Mesenchymal stem cell (in vitro differentiated cells and primary cell): ENCODE data around the gene FBXO21.

Source experiments
- DNase-seq: peaks from one replicate; pipeline ENCODE4 v3.0.0-alpha.2; 2013
- H2AFZ ChIP-seq: one replicate; pipeline ENCODE4 v1.6.1; 2013; ENCODE audit warnings: low read depth, mild to moderate bottlenecking, control low read depth, inconsistent platforms, low read length, moderate library complexity
- H2AK5ac ChIP-seq: 2 replicates; pipeline ENCODE4 v1.6.1; 2013; ENCODE audit warnings: low read length, moderate library complexity, mild to moderate bottlenecking, inconsistent platforms; ENCODE audit not compliant: severe bottlenecking
- H2BK120ac ChIP-seq: one replicate; pipeline ENCODE4 v1.6.1; 2013; ENCODE audit warnings: low read depth, mild to moderate bottlenecking, inconsistent platforms, low read length, moderate library complexity
- H2BK12ac ChIP-seq, 2 experiments: one replicate each; pipeline ENCODE4 v1.6.1; 2013; ENCODE audit warnings: inconsistent platforms in 2 of 2, low read length in 2 of 2, mild to moderate bottlenecking in 2 of 2, moderate library complexity in 2 of 2, control low read depth in 1 of 2
- H2BK15ac ChIP-seq: one replicate; pipeline ENCODE4 v1.6.1; 2013; ENCODE audit warnings: mild to moderate bottlenecking, low read depth, inconsistent platforms; ENCODE audit not compliant: poor library complexity, severe bottlenecking
- H2BK5ac ChIP-seq: 2 replicates; pipeline ENCODE4 v1.6.1; 2013; ENCODE audit warnings: low read depth, mild to moderate bottlenecking, low read length, control low read depth, inconsistent platforms; ENCODE audit not compliant: poor library complexity, severe bottlenecking
- H3K14ac ChIP-seq, 2 experiments: one replicate each; pipeline ENCODE4 v1.6.1; 2013; ENCODE audit warnings: inconsistent platforms in 2 of 2, low read length in 2 of 2, control low read depth in 1 of 2, mild to moderate bottlenecking in 1 of 2, moderate library complexity in 1 of 2
- H3K18ac ChIP-seq, 2 experiments: one replicate each; pipeline ENCODE4 v1.6.1; 2013; ENCODE audit warnings: inconsistent platforms in 2 of 2, low read length in 2 of 2, control low read depth in 1 of 2, low read depth in 1 of 2, mild to moderate bottlenecking in 1 of 2
- H3K23ac ChIP-seq, 2 experiments: one replicate each; pipeline ENCODE4 v1.6.1; 2013; ENCODE audit warnings: inconsistent platforms in 2 of 2, low read length in 2 of 2, mild to moderate bottlenecking in 2 of 2, moderate library complexity in 2 of 2, control low read depth in 1 of 2
- H3K27ac ChIP-seq: 2 replicates; pipeline ENCODE4 v1.5.1; 2013; ENCODE audit warnings: mild to moderate bottlenecking, moderate library complexity, low read length, control low read depth, inconsistent platforms; ENCODE audit not compliant: poor library complexity, severe bottlenecking
- H3K27me3 ChIP-seq, 2 experiments: 2 replicates each; pipeline versions ENCODE4 v1.6.1 to v1.7.0; 2013; ENCODE audit warnings: low read length in 2 of 2, mild to moderate bottlenecking in 2 of 2, moderate library complexity in 2 of 2, control low read depth in 1 of 2, inconsistent platforms in 1 of 2; ENCODE audit not compliant: control insufficient read depth in 1 of 2, insufficient read depth in 1 of 2
- H3K36me3 ChIP-seq, 2 experiments: 2 replicates each; pipeline versions ENCODE4 v1.6.1 to v1.7.0; 2013; ENCODE audit warnings: low read length in 2 of 2, control low read depth in 1 of 2, inconsistent platforms in 1 of 2, low read depth in 1 of 2, mild to moderate bottlenecking in 1 of 2; ENCODE audit not compliant: insufficient read depth in 2 of 2, control insufficient read depth in 1 of 2
- H3K4ac ChIP-seq, 2 experiments: one replicate each; pipeline ENCODE4 v1.6.1; 2013; ENCODE audit warnings: inconsistent platforms in 2 of 2, low read length in 2 of 2, mild to moderate bottlenecking in 2 of 2, moderate library complexity in 2 of 2, control low read depth in 1 of 2, low read depth in 1 of 2
- H3K4me1 ChIP-seq: 2 replicates; pipeline ENCODE4 v1.6.1; 2013; ENCODE audit warnings: low read depth, low read length, control low read depth; ENCODE audit not compliant: control insufficient read depth, insufficient read depth
- H3K4me2 ChIP-seq: 2 replicates; pipeline ENCODE4 v1.6.1; 2013; ENCODE audit warnings: low read length, mild to moderate bottlenecking, inconsistent platforms; ENCODE audit not compliant: poor library complexity, severe bottlenecking
- H3K4me3 ChIP-seq, 2 experiments: 2 replicates each; pipeline versions ENCODE4 v1.5.1 to v1.7.0; 2013; ENCODE audit warnings: low read length in 2 of 2, mild to moderate bottlenecking in 2 of 2, control low read depth in 1 of 2, low read depth in 1 of 2; ENCODE audit not compliant: insufficient read depth in 1 of 2
- H3K79me1 ChIP-seq: replicated peaks from 2 replicates; pipeline ENCODE4 v1.6.1; 2013; ENCODE audit warnings: mild to moderate bottlenecking, control low read depth, low read length, inconsistent platforms; ENCODE audit not compliant: poor library complexity, severe bottlenecking
- H3K9ac ChIP-seq: 2 replicates; pipeline ENCODE4 v1.7.0; 2013; ENCODE audit warnings: mild to moderate bottlenecking, low read length, moderate library complexity
- H3K9me3 ChIP-seq: 2 replicates; pipeline ENCODE4 v1.7.0; 2013; ENCODE audit warnings: mild to moderate bottlenecking, low read length; ENCODE audit not compliant: control insufficient read depth
- H4K8ac ChIP-seq: one replicate; pipeline ENCODE4 v1.6.1; 2013; ENCODE audit warnings: inconsistent platforms, mild to moderate bottlenecking, low read length, moderate library complexity
- H4K91ac ChIP-seq: one replicate; pipeline ENCODE4 v1.6.1; 2013; ENCODE audit warnings: mild to moderate bottlenecking, low read length, inconsistent platforms
- WGBS: methylation state at CpG from one replicate; pipeline ENCODE4 v1.1.7; 2013; ENCODE audit warnings: mixed read lengths; 5-methylcytosine and 5-hydroxymethylcytosine counted together

FBXO21 gene

GRCh38 chr12:117092511-117092780 is 97.8 kb downstream of the FBXO21 start:
- Histone ChIP-seq H3K9me3 (peaks cover 15% of the 10 kb centered on the region), H3K36me3 (no peaks in the 10 kb centered on the region), H3K27me3 (peaks cover 34 to 57% of the 10 kb centered on the region in 2 experiments), H3K9ac (no peak overlapping the region), H2AFZ (no peak overlapping the region), H3K23ac (no peak overlapping the region), H3K4ac (no peak overlapping the region), H2BK5ac (no peak overlapping the region), H3K4me1 (peaks cover 6% of the 10 kb centered on the region), H3K4me2 (no peak overlapping the region), H2AK5ac (no peak overlapping the region), H3K27ac (no peak overlapping the region), H4K91ac (no peak overlapping the region), H2BK120ac (no peak overlapping the region), H2BK12ac (no peak overlapping the region), H3K4me3 (no peak overlapping the region), H3K14ac (no peak overlapping the region), H2BK15ac (no peak overlapping the region), H4K8ac (no peak overlapping the region), H3K18ac (no peak overlapping the region), H3K79me1 (no peaks in the 10 kb centered on the region)
- WGBS: 96% methylated on average over 2 of the region's 2 CpGs
- DNase-seq: no peak
